KG1 (cell line): ENCODE measurements around the gene ELSPBP1.
"Not testable (repeated sequence)": the region's sequence is repeated elsewhere in the genome, so short reads cannot be mapped to it uniquely, and the experiment has no call there.

Experiments
- DNase-seq: peaks from one replicate; lab custom pipeline; 2025; lab: John Stamatoyannopoulos, UW

Gene ELSPBP1

GRCh38 chr19:47994209-47994802 lies at the start of gene ELSPBP1:
TSS of gene ELSPBP1 (plus strand) at chr19:47994632. CDS start at chr19:48008668, 14,036 bp downstream.
- DNase-seq: no peak

DNA sequence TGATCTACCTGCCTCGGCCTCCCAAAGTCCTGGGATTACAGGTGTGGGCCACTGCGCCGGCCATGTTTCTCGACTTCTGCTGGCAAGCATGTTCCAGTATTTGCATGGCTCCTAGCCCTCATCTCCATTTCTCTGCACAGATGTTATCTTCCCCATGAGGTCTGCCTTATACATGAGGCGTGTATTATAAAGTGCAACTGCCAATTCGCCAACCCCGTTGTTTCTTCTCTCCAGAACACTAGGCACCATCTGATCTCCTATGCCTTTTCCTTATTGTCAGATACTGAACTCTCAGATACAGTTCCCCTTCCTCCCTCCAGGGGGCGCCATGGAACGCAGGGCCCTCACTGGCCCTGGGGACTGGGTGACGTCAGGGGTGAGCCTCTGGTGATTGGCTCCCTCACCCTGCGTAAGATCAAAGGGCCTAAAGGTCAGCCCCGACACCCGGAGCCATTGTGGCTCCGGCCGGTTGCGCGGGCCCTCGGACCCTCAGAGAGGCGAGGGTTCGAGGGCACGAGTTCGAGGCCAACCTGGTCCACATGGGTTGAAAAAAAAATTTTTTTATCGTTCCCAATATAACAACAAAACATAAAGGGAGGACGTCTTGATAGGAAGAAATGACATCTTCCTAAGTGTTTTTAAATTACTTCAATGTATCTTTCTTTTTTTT lies 44.4 kb upstream of the ELSPBP1 start:
- not testable (repeated sequence) for DNase-seq

DNA sequence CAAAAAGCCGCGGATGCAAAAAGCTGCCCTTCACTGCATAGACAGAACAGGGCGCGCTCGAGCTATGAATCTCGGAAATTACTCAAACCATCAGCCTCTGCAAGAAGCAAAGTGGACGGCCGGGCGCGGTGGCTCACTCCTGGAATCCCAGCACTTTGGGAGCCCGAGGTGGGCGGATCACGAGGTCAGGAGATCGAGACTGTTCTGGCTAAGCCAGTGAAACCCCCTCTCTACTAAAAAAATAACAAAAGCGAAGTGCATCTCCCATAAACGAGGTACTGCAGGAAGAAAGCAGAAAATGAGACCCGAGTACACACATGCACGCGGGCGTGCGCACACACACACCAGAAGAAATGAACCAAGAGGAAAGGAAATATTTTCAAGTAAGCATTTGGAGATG lies 42.3 kb upstream of the ELSPBP1 start:
- not testable (repeated sequence) for DNase-seq

DNA sequence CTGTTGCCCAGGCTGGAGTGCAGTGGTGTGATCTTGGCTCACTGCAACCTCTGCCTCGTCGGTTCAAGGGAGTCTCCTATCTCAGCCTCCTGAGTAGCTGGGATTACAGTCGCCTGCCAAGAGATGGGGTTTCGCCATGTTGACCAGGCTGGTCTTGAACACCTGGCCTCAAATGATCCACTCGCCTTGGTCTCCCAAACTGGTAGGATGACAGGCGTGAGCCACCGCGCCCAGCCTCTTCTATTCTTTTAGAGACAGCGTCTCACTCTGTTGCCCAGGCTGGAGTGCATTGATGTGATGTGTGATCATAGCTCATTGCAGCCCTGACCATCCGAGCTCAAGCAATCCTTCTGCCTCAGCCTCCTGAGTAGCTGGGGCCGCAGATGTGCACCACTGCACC lies 38.5 kb upstream of the ELSPBP1 start:
- DNase-seq: not testable (repeated sequence)

- DNase-seq: no peak
Observed at GRCh38 chr19:47973529-47973928, 20.9 kb upstream of the ELSPBP1 start.

GRCh38 chr19:47991191-47991808 lies 3.1 kb upstream of the ELSPBP1 start:
- DNase-seq: no peak

- DNase-seq: no peak
Observed at GRCh38 chr19:47992070-47992469, 2.4 kb upstream of the ELSPBP1 start, which contains the start of gene BSPH1. TSS of gene BSPH1 (minus strand) at chr19:47992170. CDS start at chr19:47992081, 89 bp downstream.

DNA sequence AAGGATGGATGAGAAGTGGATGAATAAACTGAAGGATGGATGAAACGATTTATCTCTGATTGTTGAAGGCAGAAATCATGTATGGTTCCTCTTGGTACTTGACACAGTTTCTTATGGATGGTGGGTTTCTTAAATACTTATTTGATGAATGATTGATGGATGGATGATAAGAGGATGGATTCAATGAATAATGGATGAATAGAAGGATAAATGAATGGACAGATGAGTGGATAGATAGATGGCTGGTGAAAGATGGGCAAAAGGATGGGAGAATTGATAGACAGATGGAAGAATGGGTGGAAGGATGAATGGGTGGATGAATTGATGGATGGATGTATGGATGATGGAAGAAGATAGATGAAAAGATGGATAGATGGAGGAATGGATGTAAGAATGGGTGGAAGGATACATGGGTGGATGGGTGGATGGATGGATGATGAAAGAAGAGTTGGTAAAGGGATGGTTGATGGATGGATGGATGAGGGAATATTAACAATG lies 1.8 kb downstream of the ELSPBP1 start:
- no peak for DNase-seq

DNA sequence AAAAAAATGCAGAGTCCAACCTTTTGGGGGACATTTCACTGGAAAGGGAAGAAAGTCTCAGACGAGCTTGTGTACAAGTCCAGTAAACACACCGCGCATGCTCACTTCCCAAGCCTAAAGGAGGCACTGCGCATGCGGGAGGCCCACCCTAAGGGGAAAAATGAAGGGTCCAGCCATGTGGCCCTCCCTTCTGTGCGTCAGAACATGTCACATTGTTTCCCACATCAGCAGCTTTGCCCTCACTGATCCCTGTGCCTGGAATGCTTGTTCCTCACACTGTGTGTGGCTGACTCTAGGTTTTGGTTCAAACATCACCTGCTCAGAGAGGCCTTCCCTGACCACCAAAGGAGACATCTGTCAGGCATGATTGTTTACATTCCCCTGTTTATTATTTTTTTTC lies 4.4 kb downstream of the ELSPBP1 start:
- no peak for DNase-seq

DNA sequence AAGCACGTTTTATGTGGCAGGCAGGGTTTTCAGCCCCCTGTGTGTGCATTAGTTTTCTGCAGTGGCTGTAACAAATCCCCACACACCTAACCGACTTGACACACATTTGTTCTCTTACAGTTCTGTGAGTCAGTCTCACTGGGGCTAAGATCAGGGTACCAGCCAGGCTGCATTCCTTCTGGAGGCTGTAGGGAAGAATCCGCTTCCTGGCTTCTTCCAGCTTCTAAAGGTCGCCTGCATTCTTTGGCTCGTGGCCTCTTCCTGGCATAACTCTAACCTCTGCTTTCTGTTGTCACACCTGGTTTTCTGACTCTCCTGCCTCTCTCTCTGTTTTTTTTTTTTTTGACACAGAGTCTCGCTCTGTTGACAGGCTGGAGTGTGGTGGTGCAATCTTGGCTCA lies 6.4 kb downstream of the ELSPBP1 start:
- no peak for DNase-seq

- DNase-seq: no peak
Observed at GRCh38 chr19:48004236-48004635, 9.8 kb downstream of the ELSPBP1 start.

GRCh38 chr19:48006762-48007161 lies 12.3 kb downstream of the ELSPBP1 start:
- no peak for DNase-seq

- no peak for DNase-seq
Observed at GRCh38 chr19:48010932-48011758, 16.7 kb downstream of the ELSPBP1 start.

- DNase-seq: no peak
Observed at GRCh38 chr19:48020686-48021085, 26.3 kb downstream of the ELSPBP1 start.

GRCh38 chr19:48023011-48023410 lies 28.6 kb downstream of the ELSPBP1 start:
- no peak for DNase-seq

GRCh38 chr19:48023518-48023917 lies 29.1 kb downstream of the ELSPBP1 start:
- no peak for DNase-seq

- no peak for DNase-seq
Observed at GRCh38 chr19:48025480-48025879, 31.0 kb downstream of the ELSPBP1 start.

DNA sequence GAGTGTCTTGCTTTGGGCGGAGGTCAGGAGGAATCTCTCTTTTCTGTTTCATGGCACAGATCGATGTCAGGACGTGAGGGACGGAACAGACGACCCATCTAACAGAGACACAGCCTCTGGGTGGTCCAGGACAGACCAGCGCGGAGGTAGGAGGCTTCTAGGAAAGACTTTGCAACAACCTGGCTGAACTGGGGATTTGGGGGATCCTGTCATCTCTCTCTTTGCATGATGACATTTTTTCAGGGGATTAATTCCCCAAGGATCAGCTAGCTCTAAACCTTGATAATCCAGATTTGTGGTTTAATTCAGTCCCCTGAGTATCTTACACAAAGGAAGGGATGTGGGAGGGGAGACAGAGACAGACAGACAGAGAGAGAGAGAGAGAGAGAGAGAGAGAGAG lies 35.0 kb downstream of the ELSPBP1 start:
- no peak for DNase-seq

DNA sequence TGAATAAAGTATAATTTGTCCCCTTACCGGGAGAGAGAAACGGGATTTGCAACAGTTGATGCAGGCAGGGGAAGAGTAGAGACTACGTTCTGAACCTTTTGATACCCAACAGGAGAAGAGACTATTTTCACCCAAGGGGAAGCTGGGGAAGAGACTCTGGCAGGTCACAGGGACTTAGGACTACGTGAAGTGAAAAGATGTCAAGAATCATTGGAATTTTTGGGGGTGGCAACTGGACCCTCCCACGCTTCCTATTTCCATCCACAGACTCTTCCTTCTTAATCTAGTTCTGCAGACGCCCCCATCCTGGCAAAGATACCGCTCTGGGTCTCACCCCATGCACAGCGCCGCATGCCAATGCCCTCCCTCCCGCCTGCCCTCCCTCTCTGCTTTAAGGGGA lies 35.6 kb downstream of the ELSPBP1 start:
- DNase-seq: no peak

DNA sequence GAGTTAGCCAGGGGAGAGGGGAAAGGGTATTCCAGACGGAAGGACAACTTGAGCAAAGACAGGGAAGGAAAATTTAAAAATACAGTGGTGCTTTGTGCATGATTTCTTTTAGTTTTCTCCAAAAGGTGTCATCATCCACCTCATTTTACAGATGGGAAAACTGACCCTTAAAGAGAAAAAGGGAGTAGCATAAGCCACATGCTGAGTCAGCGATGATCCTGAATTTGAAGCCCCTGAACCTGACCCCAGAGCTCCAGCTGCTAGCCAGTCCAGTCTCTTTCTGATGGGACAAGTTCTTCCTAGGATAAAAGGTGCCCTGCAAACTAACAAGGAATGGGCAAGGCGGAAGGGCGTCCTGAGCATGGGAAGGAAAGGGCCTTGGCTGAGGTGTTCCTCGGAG lies 39.2 kb downstream of the ELSPBP1 start:
- DNase-seq: no peak

GRCh38 chr19:48036765-48037164 lies 42.3 kb downstream of the ELSPBP1 start:
- DNase-seq: no peak

GRCh38 chr19:48041877-48042580 lies 47.6 kb downstream of the ELSPBP1 start:
- DNase-seq: no peak
